ENCODE data around the gene LIPC.

Gene LIPC

GRCh38 chr15:58403581-58403980, 28.2 kb upstream of the LIPC start:
- no peak for DNase-seq (ENCODE audit: low read depth)
- no peak overlapping the region for H3K4me3 ChIP-seq (ENCODE audit: control insufficient read depth, low read depth, low read length)
- TF ChIP-seq CTCF (IDR thresholded peaks at IDR 0.05; ENCODE audit: control insufficient read depth, insufficient read depth, low read depth, low read length, missing control alignments) = no peak

GRCh38 chr15:58404020-58404419, 27.8 kb upstream of the LIPC start:
- no peak for TF ChIP-seq CTCF (IDR thresholded peaks at IDR 0.05; ENCODE audit: control insufficient read depth, insufficient read depth, low read depth, low read length, missing control alignments)
- no peak overlapping the region for H3K4me3 ChIP-seq (ENCODE audit: control insufficient read depth, low read depth, low read length)
- no peak for DNase-seq (ENCODE audit: low read depth)

GRCh38 chr15:58404722-58405121, 27.1 kb upstream of the LIPC start:
- no peak for TF ChIP-seq CTCF (IDR thresholded peaks at IDR 0.05; ENCODE audit: control insufficient read depth, insufficient read depth, low read depth, low read length, missing control alignments)
- H3K4me3 ChIP-seq (ENCODE audit: control insufficient read depth, low read depth, low read length) = no peak overlapping the region
- DNase-seq (ENCODE audit: low read depth) = no peak

- TF ChIP-seq CTCF (IDR thresholded peaks at IDR 0.05; ENCODE audit: control insufficient read depth, insufficient read depth, low read depth, low read length, missing control alignments) = no peak
- H3K4me3 ChIP-seq (ENCODE audit: control insufficient read depth, low read depth, low read length) = no peak overlapping the region
- DNase-seq (ENCODE audit: low read depth) = no peak
Measured at GRCh38 chr15:58405865-58406264, 25.9 kb upstream of the LIPC start.

- no peak overlapping the region for H3K4me3 ChIP-seq (ENCODE audit: control insufficient read depth, low read depth, low read length)
- no peak for TF ChIP-seq CTCF (IDR thresholded peaks at IDR 0.05; ENCODE audit: control insufficient read depth, insufficient read depth, low read depth, low read length, missing control alignments)
- DNase-seq (ENCODE audit: low read depth) = no peak
Measured at GRCh38 chr15:58406811-58407210, 25.0 kb upstream of the LIPC start.

GRCh38 chr15:58407236-58407775, 24.5 kb upstream of the LIPC start:
- no peak for TF ChIP-seq CTCF (IDR thresholded peaks at IDR 0.05; ENCODE audit: control insufficient read depth, insufficient read depth, low read depth, low read length, missing control alignments)
- no peak for DNase-seq (ENCODE audit: low read depth)
- H3K4me3 ChIP-seq (ENCODE audit: control insufficient read depth, low read depth, low read length) = no peak overlapping the region

GRCh38 chr15:58407778-58408177, 24.0 kb upstream of the LIPC start:
- TF ChIP-seq CTCF (IDR thresholded peaks at IDR 0.05; ENCODE audit: control insufficient read depth, insufficient read depth, low read depth, low read length, missing control alignments) = no peak
- no peak for DNase-seq (ENCODE audit: low read depth)
- no peak overlapping the region for H3K4me3 ChIP-seq (ENCODE audit: control insufficient read depth, low read depth, low read length)

Measured in AG09309 (cell line).